KMS-11 (cell line): ENCODE measurements around the gene ZNF561.
"Not testable (repeated sequence)": the region's sequence is repeated elsewhere in the genome, so short reads cannot be mapped to it uniquely, and the experiment has no call there.

Experiments used
- H2AFZ ChIP-seq: fragments of 200-600 bp; sonication (generic); 2 replicates; pipeline ENCODE4 v1.6.1; 2016; ENCODE audit warnings: antibody characterized with exemption, mixed run types, low read depth
- H3K27ac ChIP-seq: fragments of 200-600 bp; sonication (generic); 2 replicates; pipeline ENCODE4 v1.6.1; 2016; ENCODE audit warnings: mild to moderate bottlenecking, mixed run types
- H3K27me3 ChIP-seq: fragments of 200-600 bp; sonication (generic); 2 replicates; pipeline ENCODE4 v1.6.1; 2017; ENCODE audit warnings: mild to moderate bottlenecking, low read depth, mixed run types, moderate library complexity; ENCODE audit not compliant: insufficient read depth
- H3K36me3 ChIP-seq: fragments of 200-600 bp; sonication (generic); 2 replicates; pipeline ENCODE4 v1.6.1; 2017; ENCODE audit warnings: mild to moderate bottlenecking, mixed run types; ENCODE audit not compliant: insufficient read depth
- H3K4me1 ChIP-seq: fragments of 200-600 bp; sonication (generic); 2 replicates; pipeline ENCODE4 v1.6.1; 2016; ENCODE audit warnings: mild to moderate bottlenecking, low read depth, mixed run types; ENCODE audit not compliant: poor library complexity, severe bottlenecking
- H3K4me2 ChIP-seq: fragments of 200-600 bp; sonication (generic); 2 replicates; pipeline ENCODE4 v1.7.0; 2016; ENCODE audit warnings: mild to moderate bottlenecking, mixed run types
- H3K4me3 ChIP-seq: fragments of 200-600 bp; sonication (generic); IDR thresholded peaks from 2 replicates; pipeline ENCODE4 v1.6.1; 2017; ENCODE audit warnings: low read depth, low read length, mixed read lengths; ENCODE audit not compliant: insufficient read depth
- H3K79me2 ChIP-seq: fragments of 200-600 bp; sonication (generic); 2 replicates; pipeline ENCODE4 v1.6.1; 2016; ENCODE audit warnings: low read depth, mixed run types; ENCODE audit not compliant: insufficient read depth
- H3K9ac ChIP-seq: fragments of 200-600 bp; sonication (generic); 2 replicates; pipeline ENCODE4 v1.6.1; 2016; ENCODE audit warnings: mild to moderate bottlenecking, mixed run types
- H4K20me1 ChIP-seq: fragments of 200-600 bp; sonication (generic); 2 replicates; pipeline ENCODE4 v1.6.1; 2016; ENCODE audit warnings: mild to moderate bottlenecking, mixed run types; ENCODE audit not compliant: insufficient read depth
- CTCF ChIP-seq: fragments of 200-600 bp; sonication (generic); conservative IDR thresholded peaks from 2 replicates; pipeline ENCODE4 v1.6.1; 2017; ENCODE audit warnings: low read depth, mild to moderate bottlenecking, antibody characterized with exemption, low read length, moderate library complexity, mixed read lengths

Gene ZNF561

GRCh38 chr19:9586764-9587163 is 34.3 kb downstream of the ZNF561 start:
- H3K36me3 ChIP-seq: no peaks in the 10 kb centered on the region
- no peak overlapping the region for H3K4me2 ChIP-seq
- H3K27me3 ChIP-seq: no peaks in the 10 kb centered on the region
- H4K20me1 ChIP-seq: no peaks in the 10 kb centered on the region
- H3K27ac ChIP-seq: no peak overlapping the region
- peaks cover 23% of the 10 kb centered on the region for H3K79me2 ChIP-seq
- no peaks in the 10 kb centered on the region for H3K4me1 ChIP-seq
- peak; percentile 55 for TF ChIP-seq CTCF
- no peak overlapping the region for H3K9ac ChIP-seq
- H2AFZ ChIP-seq: no peak overlapping the region
- H3K4me3 ChIP-seq: no peak overlapping the region

GRCh38 chr19:9584073-9584833 is 36.8 kb downstream of the ZNF561 start, which contains the start of gene ZNF121:
Gene ZNF121, minus strand, starts transcription at chr19:9584504. Its CDS starts 16,407 bp downstream, at chr19:9568097.
- Histone ChIP-seq H3K4me2 (peak within 1 kb of the TSS; percentile 53), H3K36me3 (no peaks in the 10 kb centered on the region), H3K4me1 (no peaks in the 10 kb centered on the region), H2AFZ (peak within 1 kb of the TSS; percentile 95), H3K9ac (peak within 1 kb of the TSS; percentile 84), H3K4me3 (no peak within 1 kb of the TSS), H4K20me1 (no peaks in the 10 kb centered on the region), H3K27me3 (no peaks in the 10 kb centered on the region), H3K27ac (peak within 1 kb of the TSS; percentile 80), H3K79me2 (peaks cover 48% of the 10 kb centered on the region)
- no peak for TF ChIP-seq CTCF

- H2AFZ ChIP-seq, H3K36me3 ChIP-seq, H3K27ac ChIP-seq, H3K4me2 ChIP-seq, H3K4me3 ChIP-seq, H3K27me3 ChIP-seq, H4K20me1 ChIP-seq, H3K4me1 ChIP-seq, H3K9ac ChIP-seq: not testable (repeated sequence)
- H3K79me2 ChIP-seq: peaks cover 69% of the 10 kb centered on the region
Measured at GRCh38 chr19:9582081-9582725, 38.8 kb downstream of the ZNF561 start.

GRCh38 chr19:9580728-9581127 is 40.3 kb downstream of the ZNF561 start:
- no peaks in the 10 kb centered on the region for H4K20me1 ChIP-seq
- no peak overlapping the region for H3K4me3 ChIP-seq
- H3K4me2 ChIP-seq: no peak overlapping the region
- no peaks in the 10 kb centered on the region for H3K27me3 ChIP-seq
- no peak overlapping the region for H3K9ac ChIP-seq
- no peaks in the 10 kb centered on the region for H3K4me1 ChIP-seq
- H3K27ac ChIP-seq: no peak overlapping the region
- H3K79me2 ChIP-seq: peaks cover 83% of the 10 kb centered on the region
- no peak for TF ChIP-seq CTCF
- H3K36me3 ChIP-seq: no peaks in the 10 kb centered on the region
- H2AFZ ChIP-seq: no peak overlapping the region

- peaks cover 68% of the 10 kb centered on the region for H3K79me2 ChIP-seq
- H3K9ac ChIP-seq: no peak overlapping the region
- H3K36me3 ChIP-seq: peaks cover 33% of the 10 kb centered on the region
- no peak overlapping the region for H2AFZ ChIP-seq
- no peaks in the 10 kb centered on the region for H3K4me1 ChIP-seq
- TF ChIP-seq CTCF: no peak
- no peaks in the 10 kb centered on the region for H4K20me1 ChIP-seq
- H3K4me3 ChIP-seq: no peak overlapping the region
- no peak overlapping the region for H3K4me2 ChIP-seq
- H3K27ac ChIP-seq: no peak overlapping the region
- no peaks in the 10 kb centered on the region for H3K27me3 ChIP-seq
Measured at GRCh38 chr19:9570255-9570654, 50.8 kb downstream of the ZNF561 start.
